ENCODE data around the gene FHOD3. TPM values are rescaled to one million over a fixed set of nuclear protein-coding genes. Genes with fewer than 3 reads are reported as not detected.
A peak's percentile ranks its signal among the peaks of the same experiment; 100 is the strongest.

FHOD3 gene
- total and polyA plus RNA-seq, 2 of the 8 experiments (the other 6 are each of a cell fraction or from before 2014, with no cell fraction given): 9.7 to 10.5 TPM

DNA sequence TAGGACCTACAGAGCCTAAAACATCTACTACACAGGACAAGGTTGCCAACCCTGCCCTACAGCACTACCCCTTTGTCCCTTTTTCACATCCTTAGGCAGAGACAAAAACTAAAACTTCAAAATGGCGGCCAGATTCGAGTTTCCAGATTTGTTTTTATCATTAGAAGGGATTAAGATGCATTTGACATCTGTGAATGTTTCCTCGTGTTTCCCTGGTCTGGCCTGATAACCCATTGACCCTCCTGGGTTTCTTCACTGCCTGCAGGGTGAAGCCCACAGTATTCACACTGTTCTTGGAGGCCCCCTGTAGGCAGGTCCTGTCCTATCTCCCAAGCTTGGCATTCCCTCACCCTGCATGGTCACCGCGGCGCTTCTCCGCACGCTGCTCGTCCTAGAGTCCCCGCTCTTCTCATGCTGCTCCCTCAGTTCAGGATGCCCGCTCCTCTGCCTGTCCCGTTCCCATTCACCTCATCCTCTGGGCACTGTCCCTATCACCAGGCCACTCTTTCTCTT, 463.7 kb downstream of the FHOD3 start:
- H3K79me1 ChIP-seq (ENCODE audit: low read depth, low read length): no peaks in the 10 kb centered on the region
- H3K4me1 ChIP-seq (replicated peaks in 1 of 4; ENCODE audit: control insufficient read depth in 3 of 4, insufficient read depth in 4 of 4, low read length in 3 of 4): peaks cover 0 to 3% (median under 1%) of the 10 kb centered on the region in 4 experiments; a peak in 1 of 7 replicates
- H2BK12ac ChIP-seq (ENCODE audit: low read depth, low read length): no peak overlapping the region
- H3K27ac ChIP-seq (ENCODE audit: low read depth, low read length): no peak overlapping the region
- no peak overlapping the region for H3K18ac ChIP-seq (ENCODE audit: extremely low read depth, low read length)
- no peak for DNase-seq (ENCODE audit: low read depth in 1 of 2, low spot score in 2 of 2)
- no peak overlapping the region for H3K9ac ChIP-seq (replicated peaks in 1 of 4; ENCODE audit: extremely low read depth in 1 of 4, low read depth in 3 of 4, low read length in 3 of 4)
- H3K79me2 ChIP-seq (ENCODE audit: control insufficient read depth in 1 of 2, insufficient read depth in 2 of 2, low read length in 2 of 2): no peaks in the 10 kb centered on the region
- no peak overlapping the region for H2BK20ac ChIP-seq (ENCODE audit: low read length)
- no peak overlapping the region for H3K4me3 ChIP-seq (ENCODE audit: extremely low read depth in 1 of 4, insufficient read depth in 2 of 4, low read depth in 3 of 4, low read length in 4 of 4)
- no peak overlapping the region for H3K14ac ChIP-seq (ENCODE audit: insufficient read length)
- H3K4ac ChIP-seq (replicated peaks; ENCODE audit: insufficient read length, low read depth, low read length): no peak overlapping the region
- no peak overlapping the region for H3K23ac ChIP-seq (ENCODE audit: insufficient read length)
- H4K8ac ChIP-seq (ENCODE audit: extremely low read depth, insufficient read depth, low read length): no peak overlapping the region
- no peak overlapping the region for H2BK120ac ChIP-seq (replicated peaks; ENCODE audit: low read depth, low read length)
- no peak overlapping the region for H2BK5ac ChIP-seq (ENCODE audit: low read depth, low read length)
- ChIA-PET POLR2A (ENCODE audit: partially characterized antibody) (no interaction called here), CTCF (ENCODE audit: partially characterized antibody) (interaction anchor here (1.0 to 2.7 kb wide), 3 partner anchors 10 to 73 kb away, joined by 3 to 17 read pairs (median 4); no protein-coding TSS in a partner anchor)
- H2BK15ac ChIP-seq (ENCODE audit: low read length): no peak overlapping the region
- no peak overlapping the region for H4K91ac ChIP-seq (replicated peaks; ENCODE audit: insufficient read length, low read length)
- no peaks in the 10 kb centered on the region; a peak in 1 of 4 replicates for H3K9me3 ChIP-seq (ENCODE audit: insufficient read depth in 2 of 2, low read depth in 1 of 2, low read length in 1 of 2)
- no peaks in the 10 kb centered on the region for H4K20me1 ChIP-seq (replicated peaks in 1 of 2; ENCODE audit: control insufficient read depth in 1 of 2, insufficient read depth in 2 of 2, low read length in 2 of 2)
- no peaks in the 10 kb centered on the region for H3K23me2 ChIP-seq (ENCODE audit: low read depth, low read length)
- H2AFZ ChIP-seq (ENCODE audit: low read length): no peak overlapping the region
- H2AK5ac ChIP-seq (ENCODE audit: low read depth, low read length): no peak overlapping the region
- no peak overlapping the region for H3K56ac ChIP-seq (replicated peaks; ENCODE audit: insufficient read length, low read depth, low read length)
- no peak overlapping the region for H3K4me2 ChIP-seq (ENCODE audit: insufficient read depth in 1 of 2, low read depth in 2 of 2, low read length in 2 of 2)
- no peak for FAIRE-seq
- peak in 1 of 2 experiments; percentile 27; a peak in 1 of 4 replicates for TF ChIP-seq RAD21 (IDR thresholded peaks at IDR 0.05 in 1 of 2, conservative IDR thresholded peaks at IDR 0.05 in 1 of 2; ENCODE audit: low read depth in 2 of 2, low read length in 2 of 2)
- TF ChIP-seq, protein P1, sequence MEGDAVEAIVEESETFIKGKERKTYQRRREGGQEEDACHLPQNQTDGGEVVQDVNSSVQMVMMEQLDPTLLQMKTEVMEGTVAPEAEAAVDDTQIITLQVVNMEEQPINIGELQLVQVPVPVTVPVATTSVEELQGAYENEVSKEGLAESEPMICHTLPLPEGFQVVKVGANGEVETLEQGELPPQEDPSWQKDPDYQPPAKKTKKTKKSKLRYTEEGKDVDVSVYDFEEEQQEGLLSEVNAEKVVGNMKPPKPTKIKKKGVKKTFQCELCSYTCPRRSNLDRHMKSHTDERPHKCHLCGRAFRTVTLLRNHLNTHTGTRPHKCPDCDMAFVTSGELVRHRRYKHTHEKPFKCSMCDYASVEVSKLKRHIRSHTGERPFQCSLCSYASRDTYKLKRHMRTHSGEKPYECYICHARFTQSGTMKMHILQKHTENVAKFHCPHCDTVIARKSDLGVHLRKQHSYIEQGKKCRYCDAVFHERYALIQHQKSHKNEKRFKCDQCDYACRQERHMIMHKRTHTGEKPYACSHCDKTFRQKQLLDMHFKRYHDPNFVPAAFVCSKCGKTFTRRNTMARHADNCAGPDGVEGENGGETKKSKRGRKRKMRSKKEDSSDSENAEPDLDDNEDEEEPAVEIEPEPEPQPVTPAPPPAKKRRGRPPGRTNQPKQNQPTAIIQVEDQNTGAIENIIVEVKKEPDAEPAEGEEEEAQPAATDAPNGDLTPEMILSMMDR (IDR thresholded peaks at IDR 0.05; ENCODE audit: control extremely low read depth in 1 of 3, insufficient read depth in 1 of 3, low read depth in 1 of 3, low read length in 3 of 3): peak; percentile 21 to 36 (median 35); a peak in 3 of 4 replicates
- no peak for TF ChIP-seq BCL11A (IDR thresholded peaks at IDR 0.05; ENCODE audit: low read depth in 2 of 2, low read length in 2 of 2)
- no peaks in the 10 kb centered on the region for H3K27me3 ChIP-seq (replicated peaks in 1 of 4; ENCODE audit: control insufficient read depth in 3 of 4, extremely low read depth in 1 of 4, insufficient read depth in 3 of 4, low read length in 3 of 4)
- H3K36me3 ChIP-seq (ENCODE audit: control insufficient read depth in 2 of 4, insufficient read depth in 4 of 4, low read length in 3 of 4): no peaks in the 10 kb centered on the region
- no peak overlapping the region for H4K5ac ChIP-seq (ENCODE audit: insufficient read length, low read depth, low read length)
- 96% methylated on average over 12 of the region's 12 CpGs; no CpG with 5 or more reads in 1 of the 2 experiments for WGBS, 2 experiments (ENCODE audit: extremely low coverage in 1 of 2, insufficient coverage in 1 of 2, insufficient read length in 1 of 2, insufficient replicate concordance in 2 of 2, low coverage in 1 of 2, low lambda C conversion rate in 2 of 2, missing lambda C conversion rate in 1 of 2)
